Activated CD8-positive, alpha-beta memory T cell treated with anti-CD3 and anti-CD28 coated beads for 24 hours (primary cell): ENCODE data around the gene GIT2.
"Not testable (repeated sequence)": the region's sequence is repeated elsewhere in the genome, so short reads cannot be mapped to it uniquely, and the experiment has no call there.

ENCODE experiments used
- DNase-seq: peaks from one replicate; pipeline ENCODE4 v3.0.0-alpha.2; 2020

Gene GIT2

DNA sequence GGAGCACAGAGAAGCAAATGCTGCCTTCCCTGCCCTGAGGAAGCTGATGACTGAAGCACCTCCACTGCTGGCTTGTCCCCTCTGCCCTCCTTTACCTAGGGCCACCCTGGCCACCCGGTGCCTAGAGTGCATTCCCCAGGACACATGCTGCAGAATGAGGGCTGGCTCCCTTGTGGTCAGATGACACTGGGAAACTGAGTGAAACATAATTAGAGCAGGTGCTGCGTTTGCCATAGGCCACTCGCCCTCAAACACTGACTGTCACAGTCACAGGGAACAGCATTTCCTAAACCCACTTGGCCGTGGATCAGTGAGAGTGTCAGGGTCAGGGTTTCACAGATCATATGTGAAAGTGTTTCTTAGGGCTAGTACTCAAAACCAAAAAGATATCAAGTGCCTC lies 80.1 kb downstream of the GIT2 start:
- no peak for DNase-seq

DNA sequence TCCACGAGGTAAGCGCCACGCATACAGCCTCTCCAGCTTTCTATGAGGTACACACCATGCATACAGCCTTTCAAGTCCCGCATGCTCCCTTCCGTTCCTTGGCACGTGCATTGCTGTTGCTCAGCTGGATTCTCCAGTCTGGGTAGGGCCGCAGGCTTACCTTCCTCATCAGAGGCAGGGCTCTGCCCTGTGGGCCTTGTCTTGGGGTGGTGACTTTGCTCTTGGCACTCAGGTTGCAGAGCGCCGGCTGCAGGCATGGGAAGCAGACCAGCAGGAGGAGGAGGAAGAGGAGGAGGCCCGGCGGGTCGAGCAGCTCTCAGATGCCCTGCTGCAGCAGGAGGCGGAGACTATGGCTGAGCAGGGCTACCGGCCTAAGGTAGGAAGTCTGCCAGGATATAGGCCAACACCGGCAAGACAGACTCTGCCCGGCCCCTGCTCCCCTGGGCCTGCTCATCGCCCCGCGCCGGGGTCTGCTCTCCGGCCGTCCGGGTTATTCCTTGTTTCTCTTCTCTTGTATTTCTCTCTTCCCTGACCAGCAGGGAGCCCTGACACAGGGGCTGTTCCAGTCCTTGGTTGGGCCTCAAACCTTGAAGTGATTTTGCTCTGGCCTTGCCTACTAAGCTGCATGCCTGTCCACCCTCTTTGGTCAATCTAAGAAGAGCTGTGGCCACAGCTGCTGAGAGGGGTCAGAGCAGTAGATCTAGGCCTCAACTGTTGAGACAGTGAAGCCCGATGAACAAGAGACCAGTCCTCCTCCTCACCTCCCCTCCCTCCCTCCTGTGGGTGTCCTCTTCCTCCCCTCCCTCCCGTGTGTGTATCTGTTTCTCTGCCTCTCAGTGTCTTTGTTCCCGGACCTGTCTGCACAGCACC lies 80.8 kb downstream of the GIT2 start:
- DNase-seq, result no peak

GRCh38 chr12:109914461-109914860 lies 81.7 kb downstream of the GIT2 start:
- DNase-seq, result no peak

DNA sequence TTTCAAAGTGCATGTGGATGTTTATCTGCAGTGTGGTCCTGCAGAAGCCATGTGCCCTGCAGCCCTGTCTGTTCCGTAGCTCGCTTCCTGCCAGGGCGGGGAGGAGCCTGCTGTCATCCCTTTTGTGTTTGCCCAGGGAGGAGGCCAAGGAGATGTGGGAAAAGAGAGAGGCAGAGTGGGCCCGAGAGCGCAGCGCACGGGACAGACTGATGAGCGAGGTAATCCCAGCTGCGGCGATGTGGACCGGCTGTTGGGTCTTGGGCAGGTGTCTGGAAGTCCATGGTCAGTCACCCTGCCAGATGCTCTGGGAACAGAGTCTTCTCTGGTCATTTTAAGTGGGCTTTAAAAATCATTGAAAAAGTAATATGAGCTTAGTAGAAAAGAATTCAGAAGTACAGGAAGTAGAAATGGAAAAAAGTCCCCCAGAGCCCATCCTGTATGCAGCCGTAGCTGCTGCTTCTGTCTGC lies 83.3 kb downstream of the GIT2 start:
- DNase-seq, result no peak

GRCh38 chr12:109910969-109911348 lies 85.2 kb downstream of the GIT2 start:
- DNase-seq, result no peak

DNA sequence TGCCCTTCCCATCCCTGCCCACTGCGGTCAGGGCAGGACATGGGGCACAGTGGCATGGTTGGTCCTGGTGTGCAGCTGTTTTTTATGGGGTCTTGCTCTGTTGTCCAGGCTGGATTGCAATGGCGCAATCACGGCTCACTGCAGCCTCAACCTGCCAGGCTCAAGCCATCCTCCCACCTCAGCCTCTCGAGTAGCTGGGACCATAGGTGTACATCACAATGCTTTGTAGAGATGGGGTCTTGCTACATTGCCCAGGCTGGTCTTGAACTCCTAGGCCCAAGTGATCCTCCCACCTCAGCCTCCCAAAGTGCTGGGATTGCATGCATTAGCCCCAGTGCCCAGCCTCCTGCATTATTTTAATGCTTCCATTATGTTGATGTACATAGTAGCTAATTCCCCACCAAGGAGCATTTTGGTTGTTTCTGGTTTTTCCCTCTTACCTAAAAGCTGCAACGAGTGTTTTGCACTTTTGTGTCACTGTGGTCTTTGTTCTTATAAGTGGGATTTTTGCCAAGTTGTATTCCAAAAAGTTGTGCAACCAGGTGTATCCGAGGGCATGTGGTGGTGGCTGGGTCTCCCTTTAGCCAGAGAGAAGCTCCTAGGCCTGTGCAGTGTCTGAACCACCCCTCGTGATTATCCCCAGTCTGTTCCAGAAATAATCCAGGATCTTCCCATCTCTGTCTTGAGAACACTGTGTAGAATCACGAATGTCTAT lies 85.8 kb downstream of the GIT2 start:
- no peak for DNase-seq

DNA sequence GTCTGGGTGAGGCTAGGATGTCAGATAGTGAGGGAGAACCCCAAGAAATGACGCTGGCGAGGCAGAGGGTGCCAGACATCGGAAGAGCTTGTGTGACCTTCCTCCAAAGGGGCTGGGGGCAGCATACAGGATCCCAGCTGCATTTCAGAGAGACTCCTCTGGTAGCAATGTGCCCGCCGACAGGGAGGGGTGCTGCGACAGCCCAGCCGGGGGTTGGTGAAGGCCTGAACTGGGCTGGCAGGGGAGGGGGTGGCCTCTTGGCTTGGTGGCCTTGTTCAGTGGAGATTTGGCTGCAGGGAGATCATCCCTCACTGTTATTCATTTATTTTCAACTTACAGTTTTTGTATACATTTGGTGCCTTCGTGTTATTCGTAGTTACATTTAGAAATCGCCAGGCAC lies 90.9 kb downstream of the GIT2 start:
- DNase-seq, result no peak

GRCh38 chr12:109902891-109903418 lies 93.2 kb downstream of the GIT2 start:
- DNase-seq, result no peak

DNA sequence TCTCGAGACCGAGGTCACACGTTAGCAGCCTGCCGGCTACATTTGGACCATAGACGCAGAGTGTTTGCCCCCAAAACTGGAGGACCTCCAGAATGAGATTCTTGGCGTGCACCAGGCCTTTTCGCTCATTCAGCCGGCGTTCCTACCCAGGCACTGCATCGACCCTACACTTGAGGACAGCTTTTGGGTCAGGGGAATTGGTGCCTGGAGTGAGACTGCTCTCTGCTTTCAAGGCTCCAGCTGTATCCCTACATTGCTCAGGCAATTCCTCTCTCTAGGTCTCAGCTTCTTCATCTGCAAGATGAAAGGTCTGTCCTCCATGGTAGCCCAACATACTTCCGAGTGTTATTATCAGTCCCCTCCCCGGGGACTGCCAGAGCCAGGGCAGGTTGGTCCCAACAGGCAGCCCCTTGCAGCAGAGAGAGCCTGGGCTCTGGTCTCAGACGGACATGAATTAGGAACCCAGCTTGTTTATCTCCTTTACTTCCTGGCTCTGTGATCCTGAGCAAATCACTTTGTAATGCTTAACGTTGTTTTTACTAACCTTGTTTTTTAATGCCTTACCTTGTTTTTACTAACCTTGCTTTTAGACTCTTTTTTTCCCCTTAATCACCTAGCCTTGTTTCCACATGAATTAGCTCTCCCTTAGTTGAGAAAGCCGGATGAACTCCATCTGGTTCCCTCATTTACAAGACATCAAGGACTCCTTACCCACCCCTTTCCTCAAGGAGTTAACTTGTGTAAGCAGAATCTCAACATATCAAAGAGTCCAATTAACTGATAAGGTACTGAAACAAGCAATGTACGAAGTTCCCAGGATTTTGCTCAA lies 95.2 kb downstream of the GIT2 start:
- DNase-seq, result no peak

GRCh38 chr12:109899783-109900751 lies 96.1 kb downstream of the GIT2 start, which contains the start of gene TCHP:
TSS of gene TCHP (plus strand) at chr12:109900274. CDS start at chr12:109903027, 2,753 bp downstream.
- peak; percentile 88 for DNase-seq

GRCh38 chr12:109899345-109899744 lies 96.8 kb downstream of the GIT2 start:
- DNase-seq, result not testable (repeated sequence)

GRCh38 chr12:109897029-109897428 lies 99.1 kb downstream of the GIT2 start:
- DNase-seq, result no peak

DNA sequence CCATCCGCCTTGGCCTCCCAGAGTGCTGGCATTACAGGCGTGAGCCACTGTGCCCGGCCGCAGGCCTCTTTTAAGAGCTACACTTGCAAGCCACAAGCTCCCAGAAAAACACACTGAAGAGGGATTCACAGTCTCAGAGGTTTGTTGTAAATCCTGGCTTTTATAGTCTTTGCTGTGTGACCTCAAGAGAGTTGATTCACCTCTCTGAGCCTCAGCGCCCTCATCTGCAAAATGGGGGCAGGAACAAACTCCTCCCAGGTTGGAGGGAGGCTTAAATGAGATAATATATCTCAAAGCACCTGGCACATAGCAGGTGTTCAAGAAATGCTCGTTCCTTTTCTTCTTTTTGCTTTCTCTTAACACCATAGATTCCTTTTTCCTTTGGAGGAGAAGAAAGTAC lies 100.0 kb downstream of the GIT2 start:
- no peak for DNase-seq

- DNase-seq, result no peak
Observed at GRCh38 chr12:109894939-109895338, 101.2 kb downstream of the GIT2 start.

- DNase-seq, result no peak
Observed at GRCh38 chr12:109893261-109893995, 102.7 kb downstream of the GIT2 start.

DNA sequence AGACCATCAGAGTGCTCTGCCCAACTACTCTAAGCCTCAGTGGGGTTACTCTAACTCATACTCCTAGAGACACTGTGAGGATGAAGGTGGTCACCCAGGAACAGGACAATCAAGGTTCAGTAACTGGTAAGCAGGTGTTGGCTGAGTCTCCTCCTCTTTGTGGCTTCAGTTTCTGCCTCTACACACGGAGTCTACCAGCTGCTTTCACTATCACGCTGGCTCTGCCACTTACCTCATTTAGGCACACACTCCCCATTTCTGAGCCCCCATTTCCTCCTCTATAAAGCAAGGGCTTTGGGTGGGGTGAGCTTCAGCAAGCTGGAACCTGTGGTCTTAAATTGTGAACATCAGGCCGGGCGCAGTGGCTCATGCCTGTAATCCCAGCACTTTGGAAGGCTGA lies 103.4 kb downstream of the GIT2 start:
- DNase-seq, result no peak

GRCh38 chr12:109892165-109892715 lies 103.9 kb downstream of the GIT2 start:
- DNase-seq, result no peak

DNA sequence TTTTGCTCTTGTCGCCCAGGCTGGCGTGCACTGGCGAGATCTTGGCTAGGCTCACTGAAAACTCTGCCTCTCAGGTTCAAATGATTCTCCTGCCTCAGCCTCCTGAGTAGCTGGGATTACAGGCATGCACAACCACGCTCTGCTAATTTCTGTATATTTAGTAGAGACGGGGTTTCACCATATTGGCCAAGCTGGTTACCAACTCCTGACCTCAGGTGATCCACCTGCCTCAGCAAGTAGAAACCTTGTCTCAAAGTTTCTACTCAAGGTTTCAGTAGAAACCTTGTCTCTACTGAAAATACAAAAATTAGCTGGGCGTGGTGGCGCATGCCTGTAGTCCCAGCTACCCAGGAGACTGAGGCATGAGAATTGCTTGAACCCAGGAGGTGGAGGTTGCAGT lies 104.4 kb downstream of the GIT2 start:
- DNase-seq, result not testable (repeated sequence)

GRCh38 chr12:109890620-109891170 lies 105.5 kb downstream of the GIT2 start:
- no peak for DNase-seq
